ENCODE measurements around the gene KIF20B. TPM values are rescaled to one million over a fixed set of nuclear protein-coding genes. Genes with fewer than 3 reads are reported as not detected.

Gene KIF20B
- total RNA-seq, 2 experiments from 2014 or later = 17.1 to 18.4 TPM

DNA sequence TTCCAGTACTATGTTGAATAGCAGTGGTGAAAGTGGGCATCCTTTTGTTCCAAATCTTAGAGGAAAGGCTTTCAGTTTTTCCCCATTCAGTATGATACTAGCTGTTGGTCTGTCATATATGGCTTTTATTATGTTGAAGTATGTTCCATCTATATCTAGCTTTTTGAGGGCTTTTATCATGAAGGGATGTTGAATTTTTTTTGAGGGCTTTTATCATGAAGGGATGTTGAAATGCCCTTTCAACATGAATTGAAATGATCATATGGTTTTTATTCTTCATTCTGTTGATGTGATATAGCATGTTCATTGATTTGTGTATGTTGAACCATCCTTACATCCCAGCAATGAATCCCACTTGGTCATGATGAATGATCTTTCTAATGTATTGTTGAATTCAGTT is 75.3 kb downstream of the KIF20B start:
- ATAC-seq (ENCODE audit: poor library complexity) = no peak
- no peak for TF ChIP-seq CTCF (IDR thresholded peaks at IDR 0.05)
- peaks cover 41% of the 10 kb centered on the region for H3K36me3 Mint-ChIP-seq (ENCODE audit: low read depth)
- CTCF ChIA-PET = no interaction called here
- no peak overlapping the region for H3K27ac Mint-ChIP-seq
- no peaks in the 10 kb centered on the region for H3K4me1 Mint-ChIP-seq (ENCODE audit: low read depth)
- Histone ChIP-seq H3K27me3 (ENCODE audit: control insufficient read depth in 1 of 2, insufficient read depth in 2 of 2, low read length in 2 of 2) (no peaks in the 10 kb centered on the region), H3K36me3 (ENCODE audit: insufficient read depth, low read length) (no peaks in the 10 kb centered on the region), H3K27ac (ENCODE audit: low read depth in 1 of 2, low read length in 2 of 2) (no peak overlapping the region), H3K9me3 (ENCODE audit: control insufficient read depth in 1 of 2, insufficient read depth in 1 of 2, low read length in 2 of 2) (no peaks in the 10 kb centered on the region), H3K4me3 (ENCODE audit: low read length) (no peak overlapping the region), H3K4me1 (ENCODE audit: insufficient read depth, low read length) (no peaks in the 10 kb centered on the region)
- POLR2A ChIA-PET = no interaction called here
- no peaks in the 10 kb centered on the region for H3K27me3 Mint-ChIP-seq
- H3K4me3 Mint-ChIP-seq = no peak overlapping the region
- no peaks in the 10 kb centered on the region for H3K9me3 Mint-ChIP-seq
- intact Hi-C loops (cut with DNase I, micrococcal nuclease) = no loop called here
- DNase-seq = no peak

DNA sequence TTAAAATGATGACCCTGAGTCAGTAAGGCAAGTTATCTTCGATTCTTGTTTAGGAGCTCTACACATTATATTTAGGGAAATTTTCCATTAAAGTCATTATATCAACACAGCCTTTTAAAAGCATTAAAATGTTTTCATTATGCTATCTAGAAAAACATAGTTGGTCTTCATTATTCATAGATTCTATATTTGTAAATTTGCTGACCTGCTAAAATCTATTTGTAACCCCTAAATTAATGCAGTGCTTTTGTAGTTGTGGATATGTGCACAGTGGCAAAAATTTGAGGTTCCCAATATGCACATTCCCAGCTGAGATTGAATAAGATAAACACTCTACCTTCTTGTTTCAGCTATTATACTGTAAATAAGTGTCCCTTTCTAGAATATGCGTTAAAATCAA is 81.1 kb downstream of the KIF20B start:
- no peaks in the 10 kb centered on the region for H3K9me3 Mint-ChIP-seq
- no peak overlapping the region for H3K4me3 Mint-ChIP-seq
- Histone ChIP-seq H3K4me1 (ENCODE audit: insufficient read depth, low read length) (no peaks in the 10 kb centered on the region), H3K36me3 (ENCODE audit: insufficient read depth, low read length) (no peaks in the 10 kb centered on the region), H3K27me3 (ENCODE audit: control insufficient read depth in 1 of 2, insufficient read depth in 2 of 2, low read length in 2 of 2) (no peaks in the 10 kb centered on the region), H3K9me3 (ENCODE audit: control insufficient read depth in 1 of 2, insufficient read depth in 1 of 2, low read length in 2 of 2) (no peaks in the 10 kb centered on the region), H3K4me3 (ENCODE audit: low read length) (no peak overlapping the region), H3K27ac (ENCODE audit: low read depth in 1 of 2, low read length in 2 of 2) (no peak overlapping the region)
- no peak for ATAC-seq (ENCODE audit: poor library complexity)
- ChIA-PET POLR2A (no interaction called here), CTCF (no interaction called here)
- TF ChIP-seq CTCF (IDR thresholded peaks at IDR 0.05) = no peak
- intact Hi-C loops (cut with DNase I, micrococcal nuclease) = no loop called here
- H3K27me3 Mint-ChIP-seq = no peaks in the 10 kb centered on the region
- H3K4me1 Mint-ChIP-seq (ENCODE audit: low read depth) = no peaks in the 10 kb centered on the region
- H3K36me3 Mint-ChIP-seq (ENCODE audit: low read depth) = no peaks in the 10 kb centered on the region
- no peak overlapping the region for H3K27ac Mint-ChIP-seq
- DNase-seq = no peak

- ChIA-PET CTCF (interaction anchor here (0.6 kb wide), 1 partner anchor 11 kb away, joined by 3 read pairs; no protein-coding TSS in a partner anchor), POLR2A (no interaction called here)
These were observed 82.0 kb downstream of the KIF20B start for GRCh38 chr10:89783406-89783805.

More at GRCh38 chr10:89783406-89783805, 82.0 kb downstream of the KIF20B start:
- no peak for ATAC-seq (ENCODE audit: poor library complexity)
- Mint-ChIP-seq H3K36me3 (ENCODE audit: low read depth) (no peaks in the 10 kb centered on the region), H3K27ac (no peak overlapping the region), H3K4me1 (ENCODE audit: low read depth) (no peaks in the 10 kb centered on the region), H3K27me3 (no peaks in the 10 kb centered on the region), H3K4me3 (no peak overlapping the region), H3K9me3 (no peaks in the 10 kb centered on the region)
- H3K27me3 ChIP-seq (ENCODE audit: control insufficient read depth in 1 of 2, insufficient read depth in 2 of 2, low read length in 2 of 2) = no peaks in the 10 kb centered on the region
- no peaks in the 10 kb centered on the region for H3K4me1 ChIP-seq (ENCODE audit: insufficient read depth, low read length)
- H3K27ac ChIP-seq (ENCODE audit: low read depth in 1 of 2, low read length in 2 of 2) = no peak overlapping the region
- no peak for DNase-seq
- H3K9me3 ChIP-seq (ENCODE audit: control insufficient read depth in 1 of 2, insufficient read depth in 1 of 2, low read length in 2 of 2) = no peaks in the 10 kb centered on the region
- H3K36me3 ChIP-seq (ENCODE audit: insufficient read depth, low read length) = no peaks in the 10 kb centered on the region
- TF ChIP-seq CTCF (IDR thresholded peaks at IDR 0.05) = no peak
- H3K4me3 ChIP-seq (ENCODE audit: low read length) = no peak overlapping the region
- intact Hi-C loops (cut with DNase I, micrococcal nuclease) = no loop called here

Data from CD4-positive, alpha-beta T cell (primary cell).